WTC11 (cell line): ENCODE results near the gene NHSL1.

ENCODE experiments used
- CDX4 ChIP-seq: fragments of 250-450 bp; sonication (Bioruptor Pico); IDR thresholded peaks from 2 replicates; pipeline ENCODE4 v1.9.0; 2021; ENCODE audit warnings: moderate library complexity, mild to moderate bottlenecking, inconsistent platforms, borderline replicate concordance
- CREM ChIP-seq: sonication (generic); formaldehyde crosslinking; IDR thresholded peaks from 2 replicates; pipeline ENCODE4 v1.8.1; 2022; ENCODE audit warnings: mild to moderate bottlenecking, missing genetic modification reagents, moderate library complexity
- CTCF ChIP-seq: fragments of 200-600 bp; IDR thresholded peaks from 2 replicates; pipeline ENCODE4 v1.8.0; 2022; ENCODE audit warnings: antibody characterized with exemption
- TF ChIP-seq, protein P1 (sequence below): sonication (generic); formaldehyde crosslinking; IDR thresholded peaks from 2 replicates; pipeline ENCODE4 v1.8.1; 2022; ENCODE audit warnings: low read depth, mild to moderate bottlenecking, moderate library complexity, missing genetic modification reagents, borderline replicate concordance
- TF ChIP-seq, protein P2 (sequence below): fragments of 250-450 bp; sonication (Bioruptor Pico); IDR thresholded peaks from 2 replicates; pipeline ENCODE4 v1.9.0; 2021; ENCODE audit warnings: mild to moderate bottlenecking

DNA sequence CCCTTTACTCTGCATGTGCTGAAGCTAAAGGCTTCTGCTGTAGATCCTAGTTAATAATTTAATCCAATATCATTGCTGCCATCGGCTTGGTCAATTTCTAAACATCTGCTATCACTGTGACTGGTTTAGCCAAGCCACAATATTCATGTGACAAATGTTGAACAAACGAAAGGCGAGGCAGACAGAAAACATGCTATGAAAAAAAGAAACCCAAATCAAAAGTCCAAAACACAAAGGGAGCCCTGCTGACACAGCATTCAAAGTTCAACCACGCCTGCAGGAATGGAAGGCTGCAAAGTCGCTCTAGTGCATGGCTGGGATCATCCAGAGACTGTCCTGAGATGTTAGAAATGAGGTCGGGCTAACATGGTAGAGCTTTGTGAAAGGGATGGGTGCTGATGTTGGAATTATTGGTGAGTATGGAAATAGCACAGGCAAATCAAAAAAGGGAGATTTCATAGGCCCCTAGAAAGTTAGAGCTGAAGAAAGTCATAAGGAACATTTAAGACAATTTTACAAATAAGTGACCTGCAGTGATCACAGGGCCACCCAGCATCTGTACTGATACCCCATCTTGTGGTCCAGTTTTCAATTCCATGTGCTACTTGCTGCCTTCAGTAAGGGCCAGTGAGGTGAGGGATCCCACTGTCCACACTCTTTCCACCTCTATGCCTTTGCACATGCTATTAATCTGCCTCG lies 8.8 kb upstream of the NHSL1 start:
- TF ChIP-seq, protein P1, sequence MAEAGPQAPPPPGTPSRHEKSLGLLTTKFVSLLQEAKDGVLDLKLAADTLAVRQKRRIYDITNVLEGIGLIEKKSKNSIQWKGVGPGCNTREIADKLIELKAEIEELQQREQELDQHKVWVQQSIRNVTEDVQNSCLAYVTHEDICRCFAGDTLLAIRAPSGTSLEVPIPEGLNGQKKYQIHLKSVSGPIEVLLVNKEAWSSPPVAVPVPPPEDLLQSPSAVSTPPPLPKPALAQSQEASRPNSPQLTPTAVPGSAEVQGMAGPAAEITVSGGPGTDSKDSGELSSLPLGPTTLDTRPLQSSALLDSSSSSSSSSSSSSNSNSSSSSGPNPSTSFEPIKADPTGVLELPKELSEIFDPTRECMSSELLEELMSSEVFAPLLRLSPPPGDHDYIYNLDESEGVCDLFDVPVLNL (CRISPR knock-in tag): no peak
- TF ChIP-seq, protein P2, sequence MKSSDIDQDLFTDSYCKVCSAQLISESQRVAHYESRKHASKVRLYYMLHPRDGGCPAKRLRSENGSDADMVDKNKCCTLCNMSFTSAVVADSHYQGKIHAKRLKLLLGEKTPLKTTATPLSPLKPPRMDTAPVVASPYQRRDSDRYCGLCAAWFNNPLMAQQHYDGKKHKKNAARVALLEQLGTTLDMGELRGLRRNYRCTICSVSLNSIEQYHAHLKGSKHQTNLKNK (CRISPR knock-in tag): no peak
- TF ChIP-seq CTCF: no peak
- TF ChIP-seq CDX4 (CRISPR knock-in tag): no peak
- no peak for TF ChIP-seq CREM (CRISPR knock-in tag)
